GM19099 (cell line): ENCODE measurements around the gene NINJ1.

Experiments used
- POLR2A ChIP-seq: IDR thresholded peaks from 3 replicates; pipeline ENCODE4 v1.6.1; 2011; ENCODE audit warnings: low read depth; ENCODE audit not compliant: insufficient read length; ENCODE audit errors: extremely low read depth

NINJ1 gene

GRCh38 chr9:93134015-93134739 is at the start of gene NINJ1:
Gene NINJ1, minus strand, starts transcription at chr9:93134251. Its CDS starts 34 bp downstream, at chr9:93134217.
- peak; percentile 58 for TF ChIP-seq POLR2A

GRCh38 chr9:93183131-93183662 is 49.1 kb upstream of the NINJ1 start:
- TF ChIP-seq POLR2A = no peak

GRCh38 chr9:93182572-93182971 is 48.5 kb upstream of the NINJ1 start:
- TF ChIP-seq POLR2A = no peak

GRCh38 chr9:93181672-93182435 is 47.8 kb upstream of the NINJ1 start:
- TF ChIP-seq POLR2A = no peak

GRCh38 chr9:93180938-93181337 is 46.9 kb upstream of the NINJ1 start:
- TF ChIP-seq POLR2A = no peak

- TF ChIP-seq POLR2A = no peak
These were observed 45.1 kb upstream of the NINJ1 start for GRCh38 chr9:93178851-93179786.

GRCh38 chr9:93177676-93178075 is 43.6 kb upstream of the NINJ1 start:
- no peak for TF ChIP-seq POLR2A

GRCh38 chr9:93174976-93175375 is 40.9 kb upstream of the NINJ1 start:
- no peak for TF ChIP-seq POLR2A

GRCh38 chr9:93173365-93174051 is 39.5 kb upstream of the NINJ1 start:
- TF ChIP-seq POLR2A = no peak

- no peak for TF ChIP-seq POLR2A
These were observed 38.8 kb upstream of the NINJ1 start for GRCh38 chr9:93172666-93173364.

- TF ChIP-seq POLR2A = no peak
These were observed 37.4 kb upstream of the NINJ1 start for GRCh38 chr9:93171261-93171990.

- no peak for TF ChIP-seq POLR2A
These were observed 36.5 kb upstream of the NINJ1 start for GRCh38 chr9:93170571-93170970.

- TF ChIP-seq POLR2A = no peak
These were observed 35.4 kb upstream of the NINJ1 start for GRCh38 chr9:93169444-93169843.
